ENCODE measurements around the gene PBX1.
"Not testable (repeated sequence)": the region's sequence is repeated elsewhere in the genome, so short reads cannot be mapped to it uniquely, and the experiment has no call there.

PBX1 gene

DNA sequence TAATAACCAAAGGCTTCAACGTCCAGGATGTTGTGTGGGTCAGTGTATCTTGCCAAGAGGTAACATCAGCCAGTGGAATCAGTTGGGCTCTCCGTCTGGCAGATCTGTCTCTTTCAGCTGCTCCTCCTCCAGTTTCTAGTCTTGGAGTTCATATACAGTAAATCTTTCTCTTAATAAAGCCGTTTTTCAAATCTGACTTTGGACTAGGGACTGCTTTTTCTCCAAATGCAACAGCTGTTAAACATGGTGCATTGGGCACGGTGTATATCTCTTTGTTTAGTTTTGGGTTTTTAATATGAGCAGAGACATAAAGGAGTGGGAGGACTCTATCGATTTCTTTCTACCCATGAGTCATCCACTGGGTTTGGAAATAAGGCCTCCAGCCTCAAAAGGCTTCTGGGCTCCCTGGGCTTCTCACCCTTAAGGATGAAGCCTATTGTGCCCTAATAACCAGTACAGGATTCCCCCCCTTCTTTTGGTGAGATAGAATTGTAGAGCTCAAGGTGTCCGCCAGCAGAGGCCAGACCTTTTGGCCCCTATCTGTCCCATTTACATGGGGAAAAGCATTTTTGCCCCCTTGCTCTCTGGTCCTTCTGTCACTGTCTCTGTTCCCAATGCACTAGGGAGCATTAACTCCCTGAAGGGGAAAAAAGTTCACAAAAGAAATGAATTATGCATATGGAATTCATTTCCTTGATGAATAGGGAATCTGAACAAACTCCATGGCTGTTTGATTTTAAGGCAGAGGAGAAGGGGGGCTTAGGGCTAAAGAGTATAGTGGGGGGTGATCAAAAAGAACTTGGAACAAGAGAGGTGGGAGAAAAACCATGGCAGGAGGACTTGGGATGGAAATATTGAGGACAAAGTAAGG is 86.0 kb downstream of the PBX1 start:
- DNase-seq, result peak; percentile 54

DNA sequence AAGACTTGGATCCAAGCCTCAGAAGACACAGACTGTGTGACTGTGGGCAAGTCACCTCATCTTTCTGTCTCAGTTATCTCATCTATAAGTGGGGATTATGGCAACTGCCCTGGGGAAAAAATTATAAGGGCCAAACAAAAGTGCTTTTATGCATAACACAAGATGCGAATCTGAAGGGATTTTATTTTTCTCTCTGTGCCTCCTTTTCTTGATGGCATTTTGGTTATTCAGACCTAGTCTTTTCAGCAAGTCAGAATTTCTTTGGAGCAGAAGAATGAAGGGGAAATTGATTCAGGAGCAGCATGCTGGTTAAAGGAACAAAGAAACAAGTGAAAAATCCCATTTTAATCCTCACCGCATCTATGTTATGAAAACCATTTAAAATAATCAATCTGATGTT is 86.9 kb downstream of the PBX1 start:
- DNase-seq, result no peak

DNA sequence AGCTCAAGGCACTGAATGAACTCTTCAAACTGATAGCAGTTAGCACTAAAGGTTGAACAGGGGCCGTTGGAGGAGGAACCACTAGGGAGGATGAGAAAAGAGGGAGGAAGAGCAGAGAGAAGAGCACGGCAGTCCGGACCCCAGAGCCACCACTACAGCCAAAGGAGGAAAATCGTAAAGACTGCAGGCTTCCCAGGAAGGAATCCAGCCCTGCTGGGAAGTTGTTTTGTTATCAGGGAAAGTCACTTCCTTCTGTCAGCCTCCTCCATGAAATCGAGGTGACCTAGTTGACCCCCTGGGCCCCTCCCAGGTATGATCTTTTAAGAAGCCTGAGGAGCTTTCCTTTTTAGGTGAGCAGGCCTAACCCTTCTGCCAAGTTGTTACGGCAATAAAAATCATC is 88.2 kb downstream of the PBX1 start:
- DNase-seq, result no peak

DNA sequence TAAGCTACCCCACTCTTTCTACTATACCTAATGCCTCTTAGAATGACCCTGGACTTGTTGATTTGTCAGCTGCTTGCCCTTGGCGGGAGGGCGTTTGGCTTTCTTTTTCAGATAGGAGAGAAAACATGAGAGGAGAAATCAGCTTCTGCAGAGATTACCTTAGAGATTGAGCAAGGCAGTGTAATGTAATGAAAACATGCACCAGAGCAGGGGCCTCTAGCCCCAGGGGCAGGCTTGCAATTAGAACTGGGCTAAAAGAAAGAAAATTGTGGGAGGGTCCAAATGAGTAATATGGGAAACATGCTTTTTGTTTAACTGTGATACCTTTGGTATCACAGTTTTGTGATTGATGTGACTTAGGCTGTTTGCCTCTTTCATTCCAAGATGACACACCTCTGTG is 89.7 kb downstream of the PBX1 start:
- DNase-seq, result peak; percentile 18

DNA sequence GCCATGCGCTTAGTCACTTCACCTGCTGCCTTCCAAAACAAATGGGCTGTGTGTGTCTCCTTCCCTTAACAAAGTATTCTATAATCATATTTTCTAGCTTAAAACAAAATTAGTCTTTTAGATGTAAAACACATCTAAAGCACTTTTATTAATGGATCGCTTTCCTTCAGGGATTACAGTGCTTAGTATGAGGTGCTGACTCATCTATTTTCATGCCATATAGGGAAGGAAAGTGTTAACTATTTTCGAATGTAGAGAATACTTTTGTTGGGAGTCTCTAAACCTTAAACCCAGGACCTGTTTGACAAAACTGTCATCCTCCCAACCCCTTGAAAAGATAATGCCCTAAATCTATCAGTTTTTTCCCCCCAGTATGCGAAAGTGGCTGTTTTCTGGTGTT is 90.2 kb downstream of the PBX1 start:
- DNase-seq, result no peak

DNA sequence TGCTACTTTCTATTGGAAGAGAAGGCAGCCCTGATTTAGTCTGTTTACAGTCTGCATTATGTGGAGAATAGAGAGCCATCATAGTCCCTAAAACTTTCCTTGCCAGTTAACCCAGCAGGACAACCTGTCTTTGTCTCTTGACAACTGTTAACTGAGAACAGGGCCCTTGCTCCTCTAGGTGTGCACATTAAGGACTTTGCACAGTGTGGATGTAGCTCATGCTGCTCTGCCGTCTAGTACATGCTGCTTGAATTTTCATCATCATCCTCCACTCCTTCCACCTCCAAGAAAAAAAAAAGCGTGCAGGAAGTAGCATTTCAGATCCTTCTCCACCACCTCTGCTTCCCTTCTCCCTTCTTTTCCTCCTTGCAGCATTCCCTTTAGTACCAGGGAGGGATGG is 91.5 kb downstream of the PBX1 start:
- no peak for DNase-seq

DNA sequence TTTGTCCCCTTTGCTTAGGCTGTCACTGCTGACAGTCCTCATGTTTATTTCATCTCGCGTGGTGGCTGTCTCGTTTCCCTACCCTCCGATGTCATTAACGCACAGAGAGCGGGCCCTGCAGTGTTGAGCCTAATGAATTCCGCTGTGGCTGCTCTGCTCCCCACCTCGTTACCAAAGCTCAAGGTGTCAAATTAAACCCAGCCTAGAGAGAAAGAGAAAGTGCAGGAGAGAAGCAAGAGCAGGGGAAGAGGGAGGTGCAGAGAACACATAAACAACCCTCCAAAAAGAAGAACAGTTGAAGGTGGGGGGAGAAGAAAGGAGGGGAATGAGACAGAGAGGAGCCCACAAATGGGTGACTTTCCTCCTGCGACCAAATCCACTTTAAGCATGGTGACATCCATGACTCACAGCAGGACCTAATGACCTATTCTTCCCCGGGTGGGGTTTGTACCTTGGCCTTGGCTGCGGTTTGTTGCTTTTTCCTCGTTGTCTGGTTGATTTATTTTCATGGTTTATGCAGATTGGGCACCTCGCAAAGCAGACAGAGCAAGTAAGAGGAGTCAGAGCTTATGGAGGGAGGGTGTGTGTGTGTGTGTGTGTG is 92.5 kb downstream of the PBX1 start:
- DNase-seq, result peak; percentile 23

DNA sequence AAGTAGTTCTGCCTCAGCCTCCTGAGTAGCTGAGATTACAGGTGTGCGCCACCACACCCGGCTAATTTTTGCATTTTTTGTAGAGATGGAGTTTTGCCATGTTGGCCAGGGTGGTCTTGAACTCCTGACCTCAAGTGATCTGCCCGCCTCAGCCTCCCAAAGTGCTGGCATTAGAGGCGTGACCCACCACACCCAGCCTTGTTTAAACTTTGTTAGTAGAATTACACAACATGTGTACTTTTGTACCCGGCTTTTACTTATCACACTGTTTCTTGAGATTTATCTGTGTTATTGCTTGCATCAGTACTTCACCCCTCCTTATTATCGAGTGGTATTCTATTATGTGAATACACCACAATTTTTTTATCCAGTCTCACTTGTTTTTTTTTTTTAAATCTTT is 94.0 kb downstream of the PBX1 start:
- DNase-seq, result not testable (repeated sequence)

DNA sequence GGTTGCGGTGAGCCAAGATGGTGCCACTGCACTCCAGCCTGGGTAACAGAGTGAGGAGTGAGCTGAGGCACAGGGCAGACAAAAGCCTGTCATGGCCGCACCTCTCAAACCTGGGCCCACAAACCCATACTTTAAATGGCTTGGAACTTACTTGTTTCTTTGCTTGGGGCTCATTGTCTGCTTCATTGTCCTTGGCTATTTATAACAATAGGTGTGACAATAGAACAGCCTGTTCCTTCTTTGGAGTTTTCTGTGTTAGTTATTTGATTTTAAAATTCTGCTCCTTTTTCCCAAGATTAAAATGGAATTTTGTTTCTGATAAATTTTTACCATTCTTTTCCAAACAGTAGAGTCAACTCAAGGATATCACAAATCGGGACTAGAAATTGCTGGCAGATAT is 94.7 kb downstream of the PBX1 start:
- no peak for DNase-seq

DNA sequence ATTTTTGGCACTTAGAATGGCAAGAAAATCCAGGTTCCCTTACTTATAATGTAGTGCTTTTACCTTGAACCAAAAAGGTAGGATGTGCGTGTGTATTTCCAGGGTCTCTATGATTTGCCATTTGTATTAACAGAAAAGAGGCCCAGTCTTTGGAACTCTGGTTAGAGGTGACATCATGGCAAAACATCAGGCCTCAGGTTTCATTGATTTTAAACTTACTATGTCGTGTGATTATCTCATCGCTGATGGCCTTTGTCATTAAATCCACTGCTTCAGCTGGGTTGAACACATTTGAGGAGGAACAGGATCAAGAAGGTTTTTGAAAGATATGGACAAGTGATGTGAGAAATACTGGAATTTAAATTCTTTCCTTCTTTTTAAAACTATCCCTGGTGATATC is 95.2 kb downstream of the PBX1 start:
- no peak for DNase-seq

DNA sequence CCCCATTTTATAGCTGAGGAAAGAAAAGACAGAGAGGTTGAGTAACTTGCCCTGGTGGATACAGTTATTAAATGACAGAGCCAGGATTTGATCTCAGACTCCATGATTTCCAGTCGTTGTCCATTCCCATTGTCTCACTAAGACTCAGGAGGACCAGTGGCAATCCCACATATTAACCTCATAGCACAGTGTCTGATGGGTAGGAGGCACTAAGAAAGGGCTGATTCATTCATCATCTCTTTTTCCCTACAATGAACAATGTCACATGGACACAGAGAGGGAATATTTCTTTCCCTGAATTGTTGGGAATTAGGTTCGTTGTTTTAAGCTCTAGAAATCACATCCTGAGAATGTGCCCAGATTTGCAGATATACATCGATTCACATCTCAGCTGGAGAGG is 99.9 kb downstream of the PBX1 start:
- no peak for DNase-seq

DNA sequence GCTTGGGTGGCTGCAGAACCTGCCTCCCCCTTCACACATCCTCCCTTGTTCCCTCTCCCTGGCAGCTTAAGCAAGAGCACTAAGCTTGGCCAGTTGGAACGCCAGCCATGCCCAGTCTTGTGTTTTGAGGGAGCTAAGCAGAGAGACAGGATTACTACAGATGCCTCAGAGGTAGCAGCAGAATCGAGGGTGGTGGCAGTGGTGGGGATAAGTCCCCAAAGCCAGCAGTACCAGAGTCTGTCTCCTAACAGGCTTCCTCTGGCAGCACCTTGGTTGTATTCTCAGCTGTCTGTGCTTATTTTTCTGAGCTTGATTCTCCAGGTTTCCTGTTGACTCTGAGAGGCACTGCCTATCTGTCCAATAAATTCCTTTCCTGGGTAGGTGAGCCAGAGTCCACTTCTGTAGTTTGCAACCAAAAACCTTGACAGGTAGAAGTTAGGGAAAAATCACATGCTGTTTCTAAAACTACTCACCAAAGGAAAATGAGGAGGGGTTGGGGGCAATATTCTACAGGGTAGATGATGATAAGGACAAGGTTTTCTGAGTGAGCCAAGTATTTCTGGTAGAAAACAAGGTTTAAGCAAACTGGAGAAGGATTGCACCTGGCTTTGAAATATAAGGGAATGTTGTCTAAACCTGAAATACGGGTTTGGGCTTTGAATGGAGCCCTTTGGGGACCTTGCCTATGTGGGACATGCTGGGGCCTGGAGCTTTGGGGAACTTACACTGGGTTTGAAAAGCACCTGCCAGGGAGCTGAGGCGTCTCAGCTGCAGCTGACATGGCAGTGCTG is 100.8 kb downstream of the PBX1 start:
- DNase-seq, result no peak

DNA sequence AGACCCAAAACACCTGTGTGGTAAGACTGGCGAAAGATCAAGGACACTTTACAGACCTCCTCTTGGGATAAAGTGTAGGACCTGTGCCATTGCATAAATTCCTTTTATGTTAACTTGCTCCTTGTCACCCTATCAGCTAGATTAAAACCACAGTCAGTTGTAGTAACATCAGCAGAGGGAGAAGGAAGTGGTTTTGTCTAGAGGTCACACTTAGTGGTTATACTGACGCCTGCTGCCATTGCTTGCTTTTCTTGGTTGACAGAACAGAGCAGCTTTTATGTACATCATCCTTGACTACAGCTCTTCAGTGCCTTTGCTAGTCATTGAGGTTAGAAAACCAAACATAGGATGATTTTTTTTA is 101.4 kb downstream of the PBX1 start:
- peak; percentile 16 for DNase-seq

DNA sequence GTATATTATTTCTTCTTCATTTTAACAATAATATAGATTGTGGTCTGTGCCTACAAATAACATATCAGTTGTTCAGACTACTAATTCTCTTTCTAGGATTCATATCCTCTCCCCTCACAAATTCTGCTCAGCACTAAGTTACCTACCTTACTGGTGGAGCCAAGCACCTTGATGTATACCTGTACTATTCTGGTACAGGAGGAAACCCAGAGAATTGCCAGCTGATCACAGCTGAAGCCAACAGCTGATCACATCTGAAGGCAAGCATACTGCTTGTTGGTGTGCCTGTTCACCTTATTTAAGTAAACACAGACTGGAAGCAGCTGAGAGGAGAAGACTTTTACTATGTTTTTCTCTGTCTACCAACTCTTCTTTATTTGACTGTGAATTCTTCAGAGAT is 101.8 kb downstream of the PBX1 start:
- no peak for DNase-seq

DNA sequence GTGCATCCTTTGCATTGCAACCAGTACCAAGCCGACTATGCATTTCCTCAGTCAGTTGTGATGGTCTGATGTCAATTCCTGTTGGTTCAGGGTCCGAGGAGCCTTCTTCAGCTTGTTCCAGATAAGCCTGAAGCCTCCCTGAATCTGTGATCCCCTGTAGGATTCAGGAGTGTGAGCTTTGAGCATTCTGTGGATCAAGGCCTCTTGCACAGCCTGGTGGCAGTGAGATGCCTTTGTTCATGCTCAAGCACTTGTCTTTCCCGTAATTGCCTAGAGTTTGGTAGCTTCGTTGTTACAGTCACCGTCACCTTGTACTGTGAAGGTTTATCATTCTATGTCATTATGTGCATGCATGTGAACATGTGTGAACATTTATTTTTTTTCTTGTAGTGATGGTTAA is 103.5 kb downstream of the PBX1 start:
- DNase-seq, result no peak

DNA sequence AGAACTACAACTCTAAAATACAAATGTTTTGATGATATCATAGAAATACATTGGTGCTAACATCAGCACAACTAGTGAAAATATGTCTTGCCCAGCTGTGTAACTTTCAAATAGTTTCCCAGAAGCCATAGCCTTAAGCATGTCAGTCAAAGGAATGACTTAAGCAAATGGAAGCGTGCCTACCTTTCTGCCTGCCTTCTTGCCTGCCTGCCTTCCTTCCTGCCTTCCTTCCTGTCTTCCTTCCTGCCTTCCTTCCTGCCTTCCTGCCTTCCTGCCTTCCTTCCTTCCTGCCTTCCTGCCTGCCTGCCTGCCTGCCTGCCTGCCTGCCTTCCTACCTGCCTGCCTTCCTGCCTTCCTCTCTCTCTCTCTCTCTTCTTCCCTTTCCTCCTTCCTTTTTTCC is 104.0 kb downstream of the PBX1 start:
- DNase-seq, result no peak

DNA sequence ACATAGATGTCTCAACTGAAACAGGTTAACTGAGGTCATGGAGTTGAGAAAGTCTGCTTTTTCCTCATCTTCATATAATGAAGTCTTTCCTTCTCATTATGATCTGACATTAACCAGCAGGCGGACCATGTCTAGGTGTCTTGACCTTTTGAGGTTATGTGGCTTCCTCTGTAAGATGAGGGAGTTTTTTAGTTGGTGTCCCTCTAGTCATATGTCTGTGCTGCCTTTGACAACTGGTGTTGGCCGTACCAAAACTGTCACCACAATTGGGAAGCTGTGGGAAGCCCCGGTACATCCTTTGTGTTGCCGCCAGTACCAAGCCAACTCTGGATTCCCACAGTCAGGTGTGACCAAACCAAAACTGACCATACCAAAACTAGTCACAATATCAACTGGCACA is 105.1 kb downstream of the PBX1 start:
- DNase-seq, result no peak

DNA sequence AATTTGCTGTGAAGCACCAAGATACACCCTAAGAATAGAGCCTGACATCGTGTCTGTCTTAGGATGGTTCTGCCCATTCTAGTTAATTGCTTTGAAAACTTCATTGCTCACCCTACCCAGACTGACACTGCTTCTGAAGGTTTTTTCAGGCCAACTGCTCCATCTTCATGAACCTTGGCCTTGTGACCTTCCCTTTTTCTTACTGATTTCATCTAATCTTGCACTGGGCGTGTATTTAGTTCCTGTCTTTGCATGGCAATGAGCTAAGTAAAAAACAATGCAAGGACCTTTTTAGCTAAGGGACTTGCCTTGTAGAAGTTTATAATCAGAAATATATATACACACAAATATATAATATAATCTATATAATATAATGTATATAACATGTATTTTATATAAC is 108.0 kb downstream of the PBX1 start:
- no peak for DNase-seq

DNA sequence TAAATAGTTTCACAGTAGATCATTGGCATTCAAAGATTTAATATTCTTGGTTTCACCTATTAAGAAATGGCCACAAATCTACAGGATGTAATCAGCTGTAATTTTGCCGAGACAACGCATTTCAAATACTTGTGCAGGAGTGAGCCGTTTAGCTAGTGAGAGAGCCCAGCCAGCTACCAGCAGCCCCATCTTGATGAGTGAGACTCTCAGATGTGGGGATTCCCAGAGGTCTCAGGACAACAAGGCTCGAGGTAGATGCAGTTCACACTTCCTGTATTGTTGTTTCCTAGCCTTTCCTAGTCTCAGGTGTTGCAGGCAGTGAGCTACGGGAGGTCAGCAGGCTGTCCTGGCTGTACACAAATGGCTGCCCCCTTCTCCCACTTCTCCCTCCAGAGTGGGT is 108.6 kb downstream of the PBX1 start:
- no peak for DNase-seq

DNA sequence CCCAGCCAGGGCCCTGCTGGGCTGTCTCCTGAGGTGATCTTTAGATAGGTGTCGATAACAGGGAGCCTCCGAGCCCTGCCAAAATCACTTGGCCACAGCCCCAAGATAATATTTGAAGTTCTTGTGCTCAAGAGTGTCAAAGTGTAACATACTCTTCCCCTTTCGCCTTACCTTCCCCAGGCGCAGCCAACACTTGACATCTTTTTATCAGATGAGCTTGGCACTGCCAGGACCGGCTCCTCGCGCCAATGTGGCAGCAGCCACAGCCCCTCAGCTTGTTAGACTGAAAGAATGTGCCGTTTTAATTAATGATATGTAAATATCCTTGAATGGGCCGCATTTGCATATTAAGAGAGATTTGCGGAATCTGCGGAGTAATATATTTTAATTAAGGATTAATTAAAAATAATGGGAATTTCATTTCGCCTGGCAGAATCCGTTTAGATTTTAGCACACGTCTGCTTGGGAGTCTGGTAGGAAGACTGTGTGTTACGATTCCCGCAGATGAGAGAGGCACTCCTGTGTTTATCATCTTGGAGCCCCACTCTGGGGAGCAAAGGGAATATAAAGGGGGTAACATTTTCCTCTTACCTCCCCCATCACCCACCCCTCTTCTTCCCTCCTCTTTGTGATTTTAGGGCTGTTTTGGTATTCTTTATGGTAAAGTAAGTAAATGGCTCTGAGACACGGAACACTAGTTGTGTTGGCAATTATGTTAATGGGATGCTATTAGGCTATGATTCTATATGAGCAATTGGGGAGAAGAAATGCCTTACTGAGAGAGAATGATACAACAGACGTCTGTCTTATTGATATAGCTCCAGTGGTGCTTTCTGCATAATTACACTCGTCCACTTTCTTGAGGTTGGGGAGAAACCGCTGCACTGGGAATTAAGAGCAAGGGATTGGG is 109.8 kb downstream of the PBX1 start:
- DNase-seq, result no peak

DNA sequence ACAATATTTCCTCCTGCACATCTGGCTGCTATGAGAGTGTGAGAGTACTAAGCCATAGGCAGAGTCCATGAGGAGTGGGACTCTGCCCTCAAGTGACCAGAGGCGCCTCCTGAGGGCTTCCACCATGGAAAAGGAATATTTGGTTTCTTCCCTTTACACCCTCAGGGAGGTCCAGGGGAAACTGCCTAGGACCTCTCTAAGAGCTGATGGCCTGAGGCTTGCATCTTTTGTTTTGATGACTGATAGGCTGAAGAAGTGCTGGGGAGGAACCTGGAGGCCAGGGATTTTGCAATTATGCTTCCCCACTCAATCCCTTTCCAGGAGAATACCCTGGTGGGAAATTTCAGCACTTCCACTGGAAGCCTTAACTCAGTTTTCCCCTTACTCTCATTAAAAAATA is 111.0 kb downstream of the PBX1 start:
- DNase-seq, result no peak

DNA sequence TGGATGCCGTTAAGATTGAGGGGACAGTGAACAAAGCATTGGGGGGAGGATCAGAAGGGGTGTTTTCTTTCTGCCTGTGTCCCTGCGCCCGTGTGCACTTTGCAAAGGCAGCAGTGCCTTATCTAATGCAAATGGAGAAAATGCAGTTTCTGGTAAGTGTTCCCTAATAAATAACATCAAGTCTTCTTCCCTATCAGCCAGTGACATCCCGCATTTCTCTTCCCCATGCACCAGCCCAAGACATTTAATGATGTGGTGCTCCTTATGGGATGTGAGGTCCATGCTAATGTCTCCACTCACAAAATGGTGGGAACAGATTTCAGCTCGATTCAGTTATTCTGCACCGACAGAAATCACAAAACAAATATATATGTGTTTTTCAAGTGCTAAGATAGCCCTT is 111.8 kb downstream of the PBX1 start:
- DNase-seq, result no peak

All from fibroblast of upper back skin (primary cell).